Measurements from ENCODE around the gene CRYAA.

The CRYAA gene

DNA sequence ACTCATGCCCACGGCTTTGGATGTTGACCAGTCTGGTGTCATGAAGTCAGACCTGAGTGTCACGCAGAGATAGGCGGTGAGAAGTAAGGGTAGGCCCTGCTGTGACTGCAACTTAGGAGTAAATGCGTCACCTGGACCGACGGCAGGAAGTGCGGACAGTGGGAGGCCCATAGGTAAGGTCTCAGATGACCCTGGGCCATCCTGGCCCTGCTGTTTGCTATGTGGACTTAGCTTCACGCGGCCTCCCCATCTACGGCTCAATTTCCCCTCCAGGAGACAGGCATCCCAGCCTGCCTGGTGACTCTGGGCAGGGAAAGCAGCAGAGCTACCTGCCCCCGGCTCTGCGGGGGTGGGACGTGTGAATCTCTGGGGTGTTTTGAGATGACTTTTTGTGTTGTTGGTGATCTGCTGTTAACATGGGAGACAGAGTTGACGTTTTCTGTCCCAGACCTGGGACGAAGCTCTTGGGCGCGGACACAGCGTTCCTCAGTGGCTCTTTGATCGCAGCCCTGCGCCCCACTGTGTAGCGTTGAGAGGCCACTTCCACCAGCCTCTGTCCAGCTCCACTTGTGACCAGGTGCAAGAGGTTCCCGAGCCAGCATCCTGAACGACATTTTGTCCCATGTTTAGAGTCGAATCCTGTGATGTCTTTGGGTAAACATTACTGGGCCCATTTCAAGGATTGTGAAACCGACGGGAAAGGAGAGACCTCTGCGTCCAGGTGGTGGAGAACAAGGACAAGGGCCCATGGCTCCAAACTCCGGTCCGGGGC lies 39.9 kb downstream of the CRYAA start:
- peaks cover 3% of the 10 kb centered on the region for H3K27me3 Mint-ChIP-seq
- H3K4me3 Mint-ChIP-seq: no peak overlapping the region
- H3K9me3 Mint-ChIP-seq: no peaks in the 10 kb centered on the region
- no peak overlapping the region for H3K27ac Mint-ChIP-seq
- H3K36me3 Mint-ChIP-seq: no peaks in the 10 kb centered on the region
- no peaks in the 10 kb centered on the region for H3K4me1 Mint-ChIP-seq

- Mint-ChIP-seq H3K36me3 (no peaks in the 10 kb centered on the region), H3K27me3 (peaks cover 3% of the 10 kb centered on the region), H3K9me3 (no peaks in the 10 kb centered on the region), H3K4me1 (no peaks in the 10 kb centered on the region), H3K4me3 (no peak overlapping the region), H3K27ac (no peak overlapping the region)
Observed at GRCh38 chr21:43209575-43210453, 41.0 kb downstream of the CRYAA start.

DNA sequence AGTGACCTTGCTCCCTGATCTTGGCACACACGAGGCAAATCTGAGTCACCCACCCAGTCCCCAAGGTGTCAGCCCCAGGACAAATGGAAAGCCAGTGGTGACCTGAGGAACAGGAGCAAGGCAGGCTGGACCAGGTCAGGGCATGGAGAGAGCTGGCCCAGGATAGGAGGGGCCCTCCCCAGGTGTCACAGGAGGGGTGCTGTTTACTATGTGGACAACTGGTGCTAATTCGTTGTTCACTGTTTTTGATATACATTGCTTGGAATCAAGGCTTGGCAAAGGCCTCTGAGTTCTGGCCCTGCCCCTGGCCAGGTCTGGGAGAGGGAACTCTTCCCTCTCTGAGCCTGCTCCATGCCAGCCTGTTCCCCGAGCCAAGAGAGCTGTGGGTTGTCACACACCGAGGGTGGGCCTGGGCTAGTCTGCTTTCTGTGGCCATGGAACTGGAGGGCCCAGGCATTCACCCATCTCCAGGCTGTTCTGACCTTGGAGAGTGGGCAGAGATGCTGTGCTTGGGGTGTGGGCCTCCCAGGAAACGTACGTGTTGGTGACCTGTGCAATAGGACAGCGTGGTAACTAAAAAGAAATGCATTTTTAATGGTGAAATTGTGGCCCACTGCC lies 41.8 kb downstream of the CRYAA start:
- no peak overlapping the region for H3K4me3 Mint-ChIP-seq
- no peaks in the 10 kb centered on the region for H3K9me3 Mint-ChIP-seq
- peaks cover 3% of the 10 kb centered on the region for H3K27me3 Mint-ChIP-seq
- H3K27ac Mint-ChIP-seq: no peak overlapping the region
- no peaks in the 10 kb centered on the region for H3K36me3 Mint-ChIP-seq
- no peaks in the 10 kb centered on the region for H3K4me1 Mint-ChIP-seq

GRCh38 chr21:43211072-43211759 lies 42.4 kb downstream of the CRYAA start:
- no peak overlapping the region for H3K27ac Mint-ChIP-seq
- H3K9me3 Mint-ChIP-seq: no peaks in the 10 kb centered on the region
- no peaks in the 10 kb centered on the region for H3K4me1 Mint-ChIP-seq
- H3K27me3 Mint-ChIP-seq: peaks cover 3% of the 10 kb centered on the region
- no peak overlapping the region for H3K4me3 Mint-ChIP-seq
- no peaks in the 10 kb centered on the region for H3K36me3 Mint-ChIP-seq

GRCh38 chr21:43211760-43212115 lies 42.9 kb downstream of the CRYAA start:
- peaks cover 3% of the 10 kb centered on the region for H3K27me3 Mint-ChIP-seq
- no peak overlapping the region for H3K4me3 Mint-ChIP-seq
- no peaks in the 10 kb centered on the region for H3K36me3 Mint-ChIP-seq
- H3K4me1 Mint-ChIP-seq: no peaks in the 10 kb centered on the region
- no peaks in the 10 kb centered on the region for H3K9me3 Mint-ChIP-seq
- no peak overlapping the region for H3K27ac Mint-ChIP-seq
